HG03457 (cell line): ENCODE measurements around the gene PPM1N.

ENCODE experiments used
- ATAC-seq: cut with Tn5 transposase; IDR thresholded peaks from one replicate; pipeline ENCODE4 v1.9.1; 2021; ENCODE audit warnings: moderate number of reproducible peaks; ENCODE audit not compliant: unreplicated experiment

PPM1N gene

DNA sequence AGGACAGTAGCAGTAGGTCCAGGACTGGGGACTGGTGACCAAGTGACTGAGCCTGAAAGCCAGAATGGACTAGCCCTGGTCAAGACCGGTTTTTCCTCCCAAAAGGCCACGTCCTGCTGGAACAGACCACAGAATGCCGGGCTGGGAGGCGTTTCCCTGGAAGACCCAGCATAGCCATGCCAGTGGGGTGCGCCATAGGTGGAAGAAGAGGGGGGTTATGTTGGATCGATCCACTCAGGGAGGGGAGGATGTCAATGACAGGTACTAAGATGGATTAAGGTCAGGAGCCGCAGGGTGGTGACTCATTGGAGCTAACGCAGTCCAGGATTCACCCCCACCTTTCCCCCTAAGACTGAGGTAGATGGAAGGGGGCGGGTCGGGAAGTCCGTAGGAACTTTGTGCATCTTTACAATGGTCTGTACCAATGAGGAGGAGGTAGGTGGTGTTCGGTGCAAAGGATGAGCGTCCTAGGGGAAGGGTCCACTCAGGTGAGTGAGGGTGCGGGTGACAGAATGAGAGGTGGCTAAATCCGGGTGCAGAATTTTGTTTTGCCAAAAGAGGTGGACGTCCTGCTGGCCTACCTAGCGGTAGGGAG lies 30.0 kb downstream of the PPM1N start:
- ATAC-seq = no peak

DNA sequence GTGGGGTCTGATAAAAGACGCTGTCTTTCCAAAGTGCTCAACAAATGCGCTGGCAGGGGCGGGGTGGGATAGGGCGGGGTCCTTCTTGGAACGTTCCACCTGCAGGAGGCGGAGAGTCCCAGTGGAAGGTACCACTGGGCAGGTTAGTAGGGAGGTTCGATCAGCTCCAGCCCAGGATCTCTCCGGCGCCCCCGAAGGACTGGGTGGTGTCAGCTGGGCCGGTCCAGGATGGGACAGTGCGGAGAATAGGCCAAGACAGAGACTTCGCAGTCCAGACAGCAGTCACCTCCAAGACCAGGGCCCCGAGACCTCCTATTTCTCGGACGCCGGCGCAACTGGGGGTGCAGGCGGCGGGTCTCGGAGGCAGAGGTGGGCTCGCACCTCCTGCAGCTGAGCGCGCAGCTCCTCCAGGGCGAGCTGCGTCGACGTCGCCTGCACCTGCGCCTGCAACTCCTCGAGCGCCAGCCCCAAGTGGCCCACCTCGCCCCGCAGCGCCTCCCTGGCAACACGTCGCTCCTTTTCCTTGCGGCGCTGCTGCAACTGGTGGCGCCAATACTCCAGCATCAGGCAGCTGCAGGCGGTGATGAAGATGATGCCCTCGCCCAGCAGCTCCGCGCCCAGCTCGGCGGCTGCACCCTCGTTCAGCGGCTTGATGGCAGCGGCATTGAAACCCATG lies 30.6 kb downstream of the PPM1N start:
- ATAC-seq = no peak

DNA sequence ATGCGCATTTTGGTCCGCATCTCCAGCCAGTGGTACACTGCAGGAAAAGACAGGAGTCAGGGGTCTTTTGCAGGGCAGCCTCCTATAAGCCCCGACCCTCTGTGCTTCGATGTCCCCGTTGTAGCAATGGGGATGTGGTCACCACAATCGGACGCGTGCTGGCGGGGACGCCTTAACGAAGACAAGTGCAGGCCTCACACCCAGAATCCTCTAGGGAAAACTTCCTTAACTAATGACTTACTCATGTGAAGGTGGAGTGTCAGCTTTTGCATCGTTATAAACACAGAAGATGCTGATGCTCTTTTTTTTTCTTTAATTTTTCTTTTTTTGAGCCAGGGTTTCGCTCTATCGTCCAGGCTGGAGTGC lies 31.2 kb downstream of the PPM1N start:
- ATAC-seq = no peak

DNA sequence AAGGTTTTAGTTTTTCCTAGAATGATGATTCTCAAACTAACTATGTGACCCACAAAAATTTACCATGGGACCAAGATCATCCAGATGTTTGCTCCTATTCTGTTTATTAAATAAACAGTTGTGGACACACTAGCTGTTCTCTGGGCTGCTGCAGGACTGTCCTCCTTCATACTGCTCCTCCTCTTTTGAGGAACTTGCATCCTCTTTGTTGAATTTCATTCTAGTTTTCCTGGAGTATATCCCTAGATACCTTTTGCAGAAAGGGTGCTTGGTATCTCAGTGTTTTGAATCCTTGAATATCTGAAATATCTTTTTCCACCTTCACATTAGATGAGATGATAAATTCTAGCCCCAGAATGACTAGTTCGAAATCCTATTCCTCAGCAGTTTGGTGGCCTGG lies 33.1 kb downstream of the PPM1N start:
- ATAC-seq = no peak

DNA sequence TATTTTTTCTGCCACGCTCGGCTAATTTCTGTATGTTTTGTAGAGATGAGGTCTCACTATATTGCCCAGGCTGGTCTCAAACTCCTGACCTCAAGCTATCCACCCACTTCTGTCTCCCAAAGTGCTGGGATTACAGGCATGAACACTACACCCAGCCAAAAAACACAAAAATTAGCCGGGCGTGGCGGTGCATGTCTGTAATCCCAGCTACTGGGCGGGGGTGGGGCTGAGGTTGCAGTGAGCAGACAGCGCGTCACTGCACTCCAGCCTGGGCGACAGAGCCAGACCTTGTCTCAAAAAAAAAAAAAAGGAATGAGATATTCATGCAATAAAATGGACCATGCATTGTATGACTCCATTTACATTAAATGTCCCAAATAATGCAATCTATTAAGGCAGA lies 41.2 kb downstream of the PPM1N start:
- no peak for ATAC-seq

DNA sequence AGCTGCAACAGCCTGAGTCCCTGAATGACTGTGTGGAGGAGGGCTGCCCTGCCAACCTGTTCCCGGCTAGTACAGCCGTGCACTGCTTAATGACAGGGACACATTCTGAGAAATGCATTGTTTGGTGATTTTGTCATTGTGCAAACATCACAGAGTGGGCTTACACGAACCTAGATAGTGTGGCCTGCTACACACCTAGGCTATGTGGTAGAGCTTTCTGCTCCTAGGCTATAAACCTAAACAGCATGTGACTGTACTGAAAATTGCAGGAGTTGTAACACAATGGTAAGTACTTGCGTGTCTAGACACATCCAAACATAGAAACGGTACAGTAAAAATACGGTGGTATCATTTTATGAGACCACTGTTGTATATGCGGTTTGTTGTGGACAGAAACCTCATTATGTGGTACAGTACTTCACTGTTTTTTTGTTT lies 44.0 kb downstream of the PPM1N start:
- no peak for ATAC-seq

DNA sequence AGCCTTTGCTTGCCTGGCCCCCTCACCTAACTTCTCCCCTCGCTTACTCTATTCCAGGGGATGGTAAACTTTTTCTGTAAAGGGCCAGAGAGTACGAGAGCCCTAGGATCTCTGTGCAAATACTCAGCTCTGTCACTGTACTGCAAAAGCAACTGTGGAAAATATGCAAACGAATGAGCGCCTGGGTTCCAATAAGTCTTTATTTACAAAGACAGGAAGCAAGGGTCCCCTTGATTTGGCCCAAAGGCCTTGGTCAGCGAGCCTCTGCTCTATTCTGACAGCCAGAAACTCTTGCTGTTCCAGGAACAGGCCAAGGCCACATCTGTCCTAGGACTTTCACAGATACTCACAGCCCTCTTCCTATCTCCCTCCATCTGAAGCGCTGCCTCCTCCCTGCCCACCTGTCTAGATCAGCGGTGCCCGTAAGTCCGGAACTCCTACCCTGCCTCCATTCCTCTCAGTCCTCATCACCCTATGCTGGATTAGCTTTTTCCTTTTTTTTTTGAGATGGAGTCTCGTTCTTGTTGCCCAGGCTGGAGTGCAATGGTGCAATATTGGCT lies 49.0 kb downstream of the PPM1N start:
- no peak for ATAC-seq

DNA sequence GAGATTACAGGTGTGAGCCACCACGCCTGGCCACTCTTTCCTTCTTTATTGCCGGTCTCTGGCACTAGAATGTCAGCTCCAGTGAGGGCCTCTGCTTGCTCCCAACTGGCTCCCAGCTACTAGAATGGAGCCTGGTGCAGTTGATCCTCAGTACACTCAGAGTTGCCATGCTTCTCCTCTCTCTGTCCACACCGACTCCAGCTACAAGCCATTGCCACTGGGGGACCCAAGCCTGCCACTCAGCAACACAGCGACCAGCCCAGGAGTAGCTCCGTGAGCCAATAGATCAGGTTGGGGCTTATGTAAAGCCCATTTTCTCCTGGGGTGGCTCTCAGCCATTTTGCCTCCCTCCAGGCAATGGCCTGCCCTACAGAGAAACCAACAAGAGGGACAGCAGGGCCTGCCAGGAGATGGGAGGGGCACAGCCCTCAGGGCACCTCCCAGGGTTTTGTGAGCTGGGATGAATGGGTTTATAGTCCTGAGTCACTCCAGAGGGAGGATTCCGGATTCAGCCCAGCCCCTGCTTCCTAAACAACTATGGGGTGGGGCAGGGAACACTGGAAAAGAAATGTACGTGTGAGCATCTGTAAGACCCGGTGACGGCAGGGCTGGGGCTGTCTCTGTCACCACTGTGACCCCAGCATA lies 49.8 kb downstream of the PPM1N start:
- no peak for ATAC-seq
